ENCODE data around the gene LRBA.
"Not testable (repeated sequence)": the region's sequence is repeated elsewhere in the genome, so short reads cannot be mapped to it uniquely, and the experiment has no call there.

Gene LRBA

DNA sequence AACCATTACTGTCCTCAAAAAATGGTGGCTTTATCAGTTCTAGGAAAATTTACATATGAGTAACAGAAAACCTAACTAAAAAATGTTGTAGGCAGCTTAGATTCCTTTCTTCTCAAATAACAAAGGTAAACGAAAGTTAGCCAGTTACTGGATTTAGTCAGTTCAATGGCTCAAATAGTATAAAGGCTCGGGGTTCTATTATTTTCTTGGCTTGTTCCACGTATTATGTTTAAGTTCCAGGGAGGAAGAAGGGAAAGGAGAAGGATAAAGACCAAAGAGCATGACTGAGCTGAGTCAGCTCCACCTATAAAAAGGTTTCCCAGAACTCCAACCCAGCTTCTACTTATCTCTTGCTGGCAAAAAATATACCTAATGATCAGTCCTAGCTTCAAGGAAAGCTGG is 474.1 kb downstream of the LRBA start:
- no peak for DNase-seq

DNA sequence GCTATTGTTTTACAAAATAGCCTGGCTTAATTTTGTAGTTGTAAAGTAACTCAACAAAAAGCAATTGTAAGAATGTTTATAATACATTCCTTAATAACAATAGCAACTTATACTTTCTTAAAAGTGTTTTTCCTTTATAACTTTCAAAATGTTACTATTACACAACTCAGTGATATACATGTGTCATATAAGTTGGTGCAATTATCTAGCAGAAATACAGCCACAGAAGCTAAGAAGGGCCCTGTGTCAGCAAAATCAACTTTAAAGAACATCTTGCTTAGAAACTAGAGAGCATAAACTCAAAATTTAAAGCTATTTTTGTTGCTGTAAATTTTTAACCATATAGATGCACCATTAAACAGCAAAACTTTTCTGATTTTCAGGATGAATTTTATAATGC is 474.5 kb downstream of the LRBA start:
- DNase-seq = no peak

DNA sequence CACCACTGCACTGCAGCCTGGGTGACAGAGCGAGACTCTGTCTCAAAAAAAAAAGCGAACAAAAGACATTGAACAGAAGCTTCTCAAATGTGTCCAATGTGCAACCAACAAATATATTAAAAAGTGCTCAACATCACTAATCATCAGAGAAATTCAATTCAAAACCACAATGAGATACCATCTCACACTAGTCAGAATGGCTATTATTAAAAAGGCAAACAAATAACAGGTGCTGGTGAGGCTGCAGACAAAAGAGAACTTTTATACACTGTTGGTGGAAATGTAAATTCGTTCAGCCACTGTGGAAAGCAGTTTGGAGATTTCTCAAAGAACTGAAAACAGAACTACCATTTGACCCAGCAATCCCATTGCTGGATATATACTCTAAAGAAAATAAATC is 477.2 kb downstream of the LRBA start:
- not testable (repeated sequence) for DNase-seq

DNA sequence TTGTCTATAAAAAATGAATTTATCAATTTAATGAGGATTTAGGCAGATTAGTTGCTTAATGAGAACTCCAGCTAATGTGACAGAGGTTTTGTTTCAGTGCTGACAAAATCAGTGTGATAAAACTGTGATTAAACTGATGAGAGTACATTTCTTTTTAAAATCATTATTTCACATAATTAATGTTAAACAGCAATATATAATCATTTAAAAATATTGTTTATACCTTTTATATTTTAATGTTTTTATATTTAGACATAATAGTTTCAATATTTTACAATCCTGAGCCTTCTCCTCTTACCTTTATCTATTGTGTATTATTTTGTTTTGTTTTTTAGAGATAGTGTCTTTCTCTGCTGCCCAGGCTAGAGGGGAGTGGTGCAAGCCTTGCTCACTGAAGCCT is 480.3 kb downstream of the LRBA start:
- no peak for DNase-seq

DNA sequence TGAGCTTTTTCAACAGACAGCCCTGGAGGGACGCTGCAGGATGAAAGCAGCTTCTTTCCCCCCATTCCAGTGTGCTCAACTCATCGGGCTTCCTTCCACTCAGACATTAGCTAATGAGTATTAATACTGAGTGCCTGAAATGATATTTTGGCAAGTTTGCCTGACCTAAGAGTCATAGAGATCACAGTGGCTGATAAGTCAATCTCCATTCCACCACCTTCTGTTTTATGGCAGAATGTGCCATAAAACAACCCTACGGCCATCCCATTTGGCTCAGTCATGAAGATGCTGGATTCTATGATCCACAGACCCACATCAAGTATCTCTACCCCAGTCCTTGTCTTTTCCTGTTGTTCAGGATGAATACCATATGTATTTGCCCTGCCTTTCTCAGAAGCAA is 481.4 kb downstream of the LRBA start:
- DNase-seq = no peak

DNA sequence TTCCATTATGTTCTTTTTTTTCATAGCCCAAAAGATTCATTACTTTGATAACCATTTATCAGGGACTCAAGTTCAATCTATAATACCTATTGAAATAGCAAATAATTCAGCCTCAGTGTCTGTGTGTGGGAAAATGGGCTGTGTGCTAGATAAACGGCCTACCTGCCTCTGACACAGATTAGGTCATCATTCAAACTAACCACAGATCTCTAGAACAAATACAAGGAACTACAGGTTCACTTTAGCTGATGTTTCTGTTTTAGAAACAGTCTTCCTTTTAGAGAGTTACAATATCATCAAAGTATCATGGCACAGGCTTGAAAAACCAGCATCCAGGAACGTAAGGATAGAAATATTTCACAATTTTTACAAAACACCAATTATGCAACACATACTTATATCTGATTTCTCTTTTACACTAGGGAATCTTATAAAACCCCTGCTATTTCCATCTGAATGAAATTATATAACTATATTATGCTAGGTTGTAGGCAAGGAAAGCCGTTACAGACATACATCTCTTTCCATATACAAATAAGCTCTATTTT is 489.7 kb downstream of the LRBA start:
- no peak for DNase-seq

DNA sequence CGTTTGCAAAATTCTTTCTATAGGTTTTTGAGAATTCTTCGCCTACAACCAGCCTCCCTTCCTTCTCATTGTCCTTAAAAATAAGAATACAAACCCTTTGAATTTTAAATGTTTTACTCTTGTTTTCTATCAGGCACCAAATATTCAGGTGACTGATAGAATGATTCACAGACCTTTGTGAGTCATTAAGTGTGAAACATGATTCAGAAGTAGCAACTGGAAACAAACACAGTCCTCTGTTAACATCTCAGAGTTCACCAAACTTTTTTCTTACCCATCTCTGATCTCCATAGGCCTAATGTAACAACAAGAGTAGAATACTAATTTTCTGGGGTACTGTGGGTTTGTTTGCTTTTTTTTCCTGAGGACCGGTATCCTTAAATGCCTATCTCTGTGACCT is 496.5 kb downstream of the LRBA start:
- no peak for DNase-seq

DNA sequence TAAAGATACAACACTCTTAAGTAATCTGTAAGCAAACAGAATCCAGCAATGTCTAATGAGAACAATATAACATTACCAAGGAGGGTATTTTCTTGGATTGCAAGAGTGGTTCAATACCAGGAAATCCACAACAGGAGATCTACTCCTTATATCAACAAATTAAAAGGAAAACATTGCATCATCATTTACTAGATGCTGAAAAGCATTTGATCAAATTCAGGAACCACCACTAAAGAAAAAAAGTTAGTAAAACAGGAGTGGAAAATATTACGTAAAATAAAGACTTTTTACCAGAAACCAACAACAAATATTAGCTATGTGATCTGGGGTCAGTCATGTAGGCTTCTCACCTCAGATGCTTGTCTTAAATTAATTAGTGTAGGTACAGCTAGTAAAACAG is 499.9 kb downstream of the LRBA start:
- no peak for DNase-seq

DNA sequence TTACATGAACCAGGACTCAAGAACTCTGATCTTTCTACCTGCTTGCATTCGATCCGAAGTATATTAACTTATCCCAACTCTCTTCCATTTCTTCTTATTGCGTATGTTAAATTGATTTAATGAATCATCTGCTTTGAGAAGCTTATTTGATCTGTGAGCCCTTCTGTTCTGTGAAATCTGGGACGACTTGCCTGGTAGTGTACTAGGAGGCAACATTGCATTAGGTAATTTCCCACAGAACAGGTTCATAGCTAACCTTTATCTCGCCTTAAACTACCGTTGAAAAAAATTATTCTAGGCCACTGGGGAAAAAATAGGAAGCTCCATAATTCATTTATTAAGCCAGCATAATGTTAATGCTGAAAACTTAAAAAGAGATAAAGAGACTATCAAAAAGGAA is 500.4 kb downstream of the LRBA start:
- no peak for DNase-seq

DNA sequence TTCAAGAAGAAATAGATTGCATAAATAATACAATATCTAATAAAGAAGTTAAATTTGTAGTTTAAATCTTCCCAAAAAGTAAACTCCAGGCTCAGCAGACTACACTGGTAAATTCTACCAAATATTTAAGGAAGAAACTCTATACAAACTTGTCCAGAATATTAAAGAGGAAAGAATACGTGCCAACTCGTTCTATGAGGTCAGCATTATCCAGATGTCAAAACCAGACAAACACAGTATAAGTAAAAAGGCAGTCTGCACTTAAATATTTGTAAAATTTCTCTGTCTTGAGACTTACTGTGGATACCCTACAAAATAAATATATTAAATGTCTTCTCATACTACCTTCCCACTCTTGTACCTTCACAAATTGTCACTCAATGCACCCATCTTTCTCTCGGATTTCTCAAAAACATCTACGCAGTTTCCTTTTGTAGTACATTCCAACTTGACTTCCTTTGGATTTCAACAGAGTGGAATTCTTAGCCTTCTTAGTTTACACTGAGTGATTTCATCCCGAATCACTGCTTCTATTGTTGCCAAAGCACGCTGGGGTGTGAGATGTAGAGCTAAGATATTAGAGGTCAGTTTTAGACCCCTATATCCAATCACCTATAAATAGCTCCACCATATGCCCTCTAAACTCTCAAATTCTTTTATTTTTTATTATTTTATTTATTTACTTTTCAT is 504.8 kb downstream of the LRBA start:
- DNase-seq = no peak

DNA sequence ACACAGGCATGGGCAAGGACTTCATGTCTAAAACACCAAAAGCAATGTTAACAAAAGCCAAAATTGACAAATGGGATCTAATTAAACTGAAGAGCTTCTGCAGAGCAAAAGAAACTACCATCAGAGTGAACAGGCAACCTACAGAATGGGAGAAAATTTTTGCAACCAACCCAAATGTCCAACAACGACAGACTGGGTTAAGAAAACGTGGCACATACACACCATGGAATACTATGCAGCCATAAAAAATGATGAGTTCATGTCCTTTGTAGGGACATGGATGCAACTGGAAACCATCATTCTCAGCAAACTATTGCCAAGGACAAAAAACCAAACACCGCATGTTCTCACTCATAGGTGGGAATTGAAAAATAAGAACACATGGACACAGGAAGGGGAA is 507.4 kb downstream of the LRBA start:
- not testable (repeated sequence) for DNase-seq

DNA sequence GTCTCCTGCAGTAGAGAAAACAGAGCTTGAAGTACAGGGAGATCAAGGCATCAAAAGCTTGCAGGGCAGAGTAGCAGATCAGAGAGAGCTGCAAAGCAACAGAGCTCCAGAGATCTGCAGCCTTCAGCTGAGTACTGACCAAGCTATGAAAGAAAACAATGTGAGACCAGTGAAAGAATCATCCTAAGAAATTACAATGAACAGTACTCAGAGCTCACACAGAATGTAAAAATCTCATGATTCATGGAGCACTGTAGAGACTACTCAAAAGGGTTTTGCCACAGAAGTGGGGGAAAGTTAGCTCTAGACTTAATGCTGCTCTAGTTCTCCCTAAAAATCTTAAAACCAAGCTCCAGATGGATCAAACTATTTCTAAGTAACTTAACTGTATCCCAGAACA is 513.1 kb downstream of the LRBA start:
- no peak for DNase-seq

DNA sequence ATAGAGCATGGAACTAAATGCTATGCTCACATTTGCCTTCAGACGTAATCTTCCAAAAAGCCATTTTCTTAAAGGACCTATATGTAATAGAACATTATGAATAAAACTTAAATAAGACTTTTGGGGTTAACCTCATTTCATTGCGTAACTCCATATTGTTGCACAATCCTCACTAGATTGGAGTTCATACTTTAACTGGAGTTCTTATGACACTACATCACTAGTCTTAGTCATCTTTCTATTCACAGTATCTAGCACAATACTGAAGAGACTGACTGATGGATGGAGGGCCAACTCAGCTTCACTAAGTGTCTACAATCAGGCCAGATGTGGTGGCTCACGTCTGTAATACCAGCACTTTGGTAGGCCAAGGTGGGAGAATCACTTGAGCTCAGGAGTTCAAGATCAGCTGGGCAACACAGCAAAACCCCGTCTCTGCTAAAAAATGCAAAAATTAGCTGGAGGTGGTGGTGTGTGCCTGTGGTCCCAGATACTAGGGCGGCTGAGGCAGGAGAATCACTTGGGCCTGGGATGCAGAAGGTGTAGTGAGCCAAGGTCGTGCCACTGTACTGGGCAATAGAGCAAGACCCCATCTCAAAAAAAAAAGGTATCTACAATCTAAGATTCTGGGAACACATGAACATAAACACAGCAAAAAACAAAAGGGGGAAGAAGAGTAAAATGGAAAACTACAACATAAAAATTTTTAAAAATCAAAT is 513.9 kb downstream of the LRBA start:
- DNase-seq = no peak

DNA sequence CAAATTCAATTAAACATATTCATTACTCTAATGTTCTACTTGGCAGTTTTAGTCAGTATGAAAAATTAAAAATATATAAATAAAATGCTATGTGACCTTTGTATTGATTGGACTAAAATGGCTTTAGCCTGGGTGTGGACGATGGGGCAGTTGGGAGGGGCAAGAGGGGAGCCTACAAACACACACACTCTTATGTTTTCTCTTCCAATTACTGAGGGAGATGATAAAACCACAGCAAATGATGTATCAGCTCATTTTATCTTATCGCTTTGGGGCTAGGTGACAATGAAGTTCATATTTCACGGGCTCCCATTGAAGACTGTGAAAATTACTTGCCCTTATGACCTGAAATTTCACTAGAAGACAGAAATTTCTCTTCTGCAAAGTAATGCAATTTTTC is 517.5 kb downstream of the LRBA start:
- no peak for DNase-seq

DNA sequence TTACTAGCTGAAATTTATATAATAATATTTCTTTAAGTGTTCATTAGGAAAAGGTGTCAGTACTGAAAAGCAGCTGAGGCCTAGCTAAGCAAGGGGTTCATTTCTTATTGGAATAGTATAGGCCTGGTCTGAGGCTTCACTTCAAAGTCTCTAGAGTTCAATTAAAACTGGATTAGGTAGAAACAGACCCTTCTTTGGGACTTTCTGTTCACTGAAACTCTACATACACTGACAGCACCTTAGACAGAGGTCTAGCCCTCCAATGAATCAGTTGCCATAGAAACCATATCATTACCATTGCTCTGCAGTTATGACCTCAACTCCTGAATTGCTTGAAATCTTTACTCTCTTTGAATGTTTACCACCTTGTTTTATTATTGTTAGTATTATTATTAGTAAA is 519.5 kb downstream of the LRBA start:
- DNase-seq = no peak

DNA sequence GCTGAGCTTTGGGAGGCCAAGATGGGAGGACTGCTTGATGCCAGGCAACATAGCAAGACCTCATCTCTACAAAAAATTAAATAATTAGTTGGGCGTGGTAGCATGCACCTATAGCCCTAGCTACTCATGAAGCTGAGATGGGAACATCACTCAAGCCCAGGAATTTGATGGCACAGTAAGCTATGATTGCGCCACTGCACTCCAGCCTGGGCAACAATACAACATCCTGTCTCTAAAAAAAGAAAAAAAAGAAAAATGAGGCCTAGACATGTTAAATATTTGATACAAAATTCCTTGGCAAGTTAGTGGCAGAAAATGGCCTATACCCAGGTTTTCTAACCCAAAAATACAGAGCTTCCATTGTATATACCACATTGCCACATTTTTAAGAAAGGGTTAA is 521.2 kb downstream of the LRBA start:
- DNase-seq = no peak

DNA sequence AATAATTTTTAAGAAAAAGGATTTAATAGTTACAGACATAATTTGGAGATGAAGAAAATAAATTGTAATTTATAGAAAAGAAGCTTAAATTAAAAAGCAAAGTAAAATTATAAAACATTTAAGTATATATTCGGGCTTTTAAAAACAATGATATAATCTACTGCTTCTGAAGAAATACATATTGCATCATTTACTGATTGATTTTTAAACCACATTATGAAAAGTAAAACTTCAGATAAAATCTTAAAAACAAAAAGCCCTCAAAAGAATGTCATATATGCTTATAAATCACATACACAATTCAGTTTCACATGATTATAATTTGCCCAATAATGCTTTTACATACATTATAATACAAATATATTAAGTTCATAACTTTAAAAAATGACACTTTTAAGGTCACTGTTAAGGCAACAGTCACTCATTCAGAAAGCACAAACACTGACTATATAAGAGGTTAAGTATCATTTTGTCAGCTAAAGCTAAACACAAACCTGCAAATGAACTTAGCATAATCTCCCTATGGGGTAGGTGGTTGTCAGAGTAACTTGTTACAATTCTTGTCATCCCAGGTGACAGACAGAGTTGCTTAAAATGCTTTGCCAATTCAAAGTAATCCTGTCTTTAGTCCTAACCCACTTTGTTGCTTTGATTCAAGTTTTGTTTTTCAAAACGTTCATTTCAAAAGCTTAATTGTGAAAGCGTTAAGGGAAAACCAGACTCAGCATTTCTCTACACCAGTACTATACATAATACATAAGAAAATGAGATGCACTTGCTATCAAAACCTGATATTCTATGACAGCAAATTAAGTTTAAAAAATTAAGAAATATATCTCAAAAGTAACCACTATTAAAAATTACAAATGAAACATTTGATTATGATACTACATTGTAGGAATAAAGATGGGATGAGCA is 523.7 kb downstream of the LRBA start:
- no peak for DNase-seq

DNA sequence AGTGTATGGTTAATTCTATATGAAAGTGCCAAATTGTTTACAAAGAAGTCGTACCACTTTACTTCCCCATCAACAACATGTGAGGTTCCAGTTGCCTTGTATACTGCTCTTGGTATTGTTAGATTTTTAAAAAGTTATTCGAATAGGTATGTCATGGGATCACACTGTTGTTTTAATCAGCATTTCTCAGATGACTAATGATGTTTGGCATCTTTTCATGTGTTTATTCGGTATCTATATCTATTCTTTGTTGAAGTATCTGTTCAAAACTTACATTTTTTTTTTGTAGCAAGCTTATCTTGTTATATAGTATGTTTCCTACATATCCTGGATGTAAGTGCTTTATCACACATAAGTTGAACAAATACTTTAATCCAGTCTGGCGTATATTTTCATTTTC is 532.5 kb downstream of the LRBA start:
- no peak for DNase-seq

DNA sequence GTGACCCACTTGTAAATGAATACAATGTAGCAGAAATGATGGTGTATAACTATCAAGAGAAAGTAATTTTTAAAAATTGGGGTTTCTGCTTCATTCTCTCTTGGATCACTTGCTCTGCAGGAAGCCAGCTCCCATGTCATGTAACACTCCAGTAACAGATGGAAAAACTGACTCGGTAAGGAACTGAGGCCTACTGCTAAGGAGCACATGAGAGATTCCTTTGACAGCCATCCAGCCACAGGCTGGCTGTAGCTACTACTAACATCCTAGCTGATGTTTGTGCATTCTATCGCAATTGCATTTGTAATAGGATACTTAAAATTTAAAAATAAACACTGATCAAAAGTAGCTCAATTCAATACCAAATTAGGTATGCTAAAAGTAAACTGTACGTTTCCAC is 535.4 kb downstream of the LRBA start:
- DNase-seq = no peak

DNA sequence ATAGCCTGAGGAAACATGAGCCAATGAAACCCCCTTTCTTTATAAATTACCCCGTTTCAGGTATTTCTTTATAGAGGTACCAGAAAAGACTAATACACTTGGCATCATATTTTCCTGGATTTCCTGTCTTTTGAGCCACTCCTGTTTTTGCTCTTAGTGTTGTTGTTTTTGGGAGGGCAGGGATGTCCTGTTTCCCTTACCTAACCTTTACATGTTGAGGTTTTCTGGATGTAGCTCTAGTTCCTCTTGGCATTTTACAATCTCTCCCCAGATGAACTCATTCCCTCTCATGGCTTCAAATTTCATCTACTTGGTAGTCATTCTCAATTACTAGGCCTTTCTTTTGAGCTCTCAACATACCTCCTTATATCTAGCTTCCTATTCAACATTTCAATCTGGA is 537.2 kb downstream of the LRBA start:
- DNase-seq = no peak

DNA sequence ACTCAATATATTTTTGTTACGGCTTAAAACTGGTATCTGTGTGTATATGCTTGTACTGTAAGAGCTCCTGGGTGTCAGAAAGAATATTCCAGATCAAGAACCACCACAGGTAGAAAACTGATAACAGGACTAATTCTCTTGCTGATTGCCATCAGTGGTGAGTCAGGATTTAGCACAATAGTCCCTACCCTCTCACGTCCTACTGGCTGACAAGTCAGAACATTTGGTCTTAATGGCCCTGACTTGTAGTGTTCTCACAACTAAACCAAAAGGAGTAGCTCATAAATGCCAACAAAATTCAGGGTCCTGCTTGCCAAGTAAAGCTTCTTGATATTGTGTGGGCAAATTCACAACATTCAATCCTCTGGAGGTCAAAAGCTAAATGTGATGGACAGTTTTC is 538.3 kb downstream of the LRBA start:
- no peak for DNase-seq

DNA sequence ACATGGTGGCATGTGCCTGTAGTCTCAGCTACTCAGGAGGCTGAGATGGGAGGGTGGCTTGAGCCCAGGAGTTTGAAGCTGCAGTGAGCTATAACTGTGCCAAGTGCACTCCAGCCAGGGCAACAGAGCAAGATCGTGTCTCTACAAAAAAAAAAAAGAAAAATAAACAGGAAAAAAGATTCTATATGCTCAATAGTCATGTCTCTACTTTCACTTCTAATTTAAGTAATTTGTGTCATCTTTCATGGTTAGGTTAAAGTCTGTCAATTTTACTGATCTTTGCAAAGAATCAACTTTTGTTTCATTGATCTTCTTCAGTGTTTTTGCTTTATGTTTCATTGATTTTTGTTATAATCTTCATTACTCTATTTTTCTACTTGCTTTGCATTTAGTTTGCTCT is 539.3 kb downstream of the LRBA start:
- DNase-seq = no peak

DNA sequence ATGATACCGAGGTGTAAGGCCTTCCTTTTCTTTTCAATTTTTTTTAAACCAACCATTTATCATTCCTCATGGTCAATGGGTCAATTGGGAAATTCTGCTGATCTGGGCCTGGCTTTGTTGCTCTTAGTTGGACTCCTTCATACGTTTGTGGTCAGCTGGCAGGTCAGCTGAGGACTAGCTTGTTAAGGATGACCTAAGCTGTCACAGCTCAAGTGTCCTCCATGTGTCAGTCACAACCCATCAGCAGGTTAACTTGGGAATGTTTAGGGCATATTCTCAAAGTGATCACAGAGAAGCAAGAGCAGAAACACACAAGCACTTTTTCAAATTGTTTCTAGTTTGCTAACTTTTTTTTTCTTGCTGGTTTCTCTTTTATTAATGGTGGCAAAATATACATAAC is 550.6 kb downstream of the LRBA start:
- DNase-seq = no peak

DNA sequence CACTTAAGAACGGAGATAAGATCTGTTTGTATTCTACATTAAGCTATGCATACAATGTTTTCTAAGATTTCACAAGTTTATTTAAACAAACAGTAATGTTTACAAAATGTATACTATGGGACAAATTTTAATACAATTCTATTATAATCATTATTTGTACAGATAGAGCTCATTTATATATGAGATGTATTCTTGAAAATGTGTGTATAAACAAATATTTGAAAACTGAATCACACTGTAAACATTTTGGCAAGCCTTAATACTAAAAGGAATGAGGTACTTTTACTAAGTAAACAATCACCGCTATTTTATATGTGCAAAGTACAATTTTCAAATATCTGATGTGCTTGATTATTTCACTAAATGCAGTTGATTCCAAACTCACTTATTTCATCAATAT is 552.3 kb downstream of the LRBA start:
- no peak for DNase-seq

Data from GF-D8 (cell line).